ENCODE data around the gene GOLIM4.

Gene GOLIM4

GRCh38 chr3:167972502-167972901 lies 123.2 kb downstream of the GOLIM4 start:
- ATAC-seq = no peak
- TF ChIP-seq, protein P1, sequence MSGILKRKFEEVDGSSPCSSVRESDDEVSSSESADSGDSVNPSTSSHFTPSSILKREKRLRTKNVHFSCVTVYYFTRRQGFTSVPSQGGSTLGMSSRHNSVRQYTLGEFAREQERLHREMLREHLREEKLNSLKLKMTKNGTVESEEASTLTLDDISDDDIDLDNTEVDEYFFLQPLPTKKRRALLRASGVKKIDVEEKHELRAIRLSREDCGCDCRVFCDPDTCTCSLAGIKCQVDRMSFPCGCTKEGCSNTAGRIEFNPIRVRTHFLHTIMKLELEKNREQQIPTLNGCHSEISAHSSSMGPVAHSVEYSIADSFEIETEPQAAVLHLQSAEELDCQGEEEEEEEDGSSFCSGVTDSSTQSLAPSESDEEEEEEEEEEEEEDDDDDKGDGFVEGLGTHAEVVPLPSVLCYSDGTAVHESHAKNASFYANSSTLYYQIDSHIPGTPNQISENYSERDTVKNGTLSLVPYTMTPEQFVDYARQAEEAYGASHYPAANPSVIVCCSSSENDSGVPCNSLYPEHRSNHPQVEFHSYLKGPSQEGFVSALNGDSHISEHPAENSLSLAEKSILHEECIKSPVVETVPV (CRISPR knock-in tag; IDR thresholded peaks at IDR 0.05) = no peak
- TF ChIP-seq SNAI2 (CRISPR knock-in tag; IDR thresholded peaks at IDR 0.05) (no peak), ESRRG (CRISPR knock-in tag; IDR thresholded peaks at IDR 0.05) (no peak), ZC3H10 (CRISPR knock-in tag; IDR thresholded peaks at IDR 0.05) (no peak), CSDC2 (CRISPR knock-in tag; IDR thresholded peaks at IDR 0.05) (no peak), ZFP3 (CRISPR knock-in tag; IDR thresholded peaks at IDR 0.05) (no peak), TCF4 (CRISPR knock-in tag; IDR thresholded peaks at IDR 0.05; ENCODE audit: borderline replicate concordance) (no peak), TSHZ2 (CRISPR knock-in tag; IDR thresholded peaks at IDR 0.05) (no peak), ARNTL (CRISPR knock-in tag; IDR thresholded peaks at IDR 0.05; ENCODE audit: borderline replicate concordance, low read depth) (no peak), PPARA (CRISPR knock-in tag; IDR thresholded peaks at IDR 0.05; ENCODE audit: borderline replicate concordance) (no peak)
- TF ChIP-seq, protein P2, sequence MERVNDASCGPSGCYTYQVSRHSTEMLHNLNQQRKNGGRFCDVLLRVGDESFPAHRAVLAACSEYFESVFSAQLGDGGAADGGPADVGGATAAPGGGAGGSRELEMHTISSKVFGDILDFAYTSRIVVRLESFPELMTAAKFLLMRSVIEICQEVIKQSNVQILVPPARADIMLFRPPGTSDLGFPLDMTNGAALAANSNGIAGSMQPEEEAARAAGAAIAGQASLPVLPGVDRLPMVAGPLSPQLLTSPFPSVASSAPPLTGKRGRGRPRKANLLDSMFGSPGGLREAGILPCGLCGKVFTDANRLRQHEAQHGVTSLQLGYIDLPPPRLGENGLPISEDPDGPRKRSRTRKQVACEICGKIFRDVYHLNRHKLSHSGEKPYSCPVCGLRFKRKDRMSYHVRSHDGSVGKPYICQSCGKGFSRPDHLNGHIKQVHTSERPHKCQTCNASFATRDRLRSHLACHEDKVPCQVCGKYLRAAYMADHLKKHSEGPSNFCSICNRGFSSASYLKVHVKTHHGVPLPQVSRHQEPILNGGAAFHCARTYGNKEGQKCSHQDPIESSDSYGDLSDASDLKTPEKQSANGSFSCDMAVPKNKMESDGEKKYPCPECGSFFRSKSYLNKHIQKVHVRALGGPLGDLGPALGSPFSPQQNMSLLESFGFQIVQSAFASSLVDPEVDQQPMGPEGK (CRISPR knock-in tag; IDR thresholded peaks at IDR 0.05; ENCODE audit: borderline replicate concordance) = no peak

DNA sequence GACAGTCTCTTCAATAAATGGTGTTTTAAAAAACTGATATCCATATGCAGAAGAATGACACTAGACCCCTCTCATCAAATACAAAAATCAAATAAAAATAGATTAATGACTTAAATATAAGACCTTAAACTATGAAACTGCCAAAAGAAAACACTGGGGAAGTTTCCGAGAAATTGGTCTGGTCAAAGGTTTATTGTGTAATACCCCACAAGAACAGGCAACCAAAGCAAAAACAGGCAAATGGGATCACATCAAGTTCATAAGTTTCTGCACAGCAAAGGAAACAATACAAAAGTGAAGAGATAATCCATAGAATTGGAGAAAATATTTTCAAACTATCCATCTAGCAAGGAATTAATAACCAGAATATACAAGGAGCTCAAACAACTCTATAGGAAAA lies 126.2 kb downstream of the GOLIM4 start:
- no peak for ATAC-seq
- TF ChIP-seq TOX (CRISPR knock-in tag; IDR thresholded peaks at IDR 0.05; ENCODE audit: borderline replicate concordance) = no peak
- no peak for TF ChIP-seq ESRRG (CRISPR knock-in tag; IDR thresholded peaks at IDR 0.05)
- TF ChIP-seq PPARA (CRISPR knock-in tag; IDR thresholded peaks at IDR 0.05; ENCODE audit: borderline replicate concordance) = no peak
- TF ChIP-seq, protein P1 (CRISPR knock-in tag; IDR thresholded peaks at IDR 0.05) = no peak
- no peak for TF ChIP-seq ZNF8 (CRISPR knock-in tag; IDR thresholded peaks at IDR 0.05)

- no peak for ATAC-seq
- no peak for TF ChIP-seq ZFP30 (CRISPR knock-in tag; IDR thresholded peaks at IDR 0.05)
- no peak for TF ChIP-seq ZNF70 (CRISPR knock-in tag; IDR thresholded peaks at IDR 0.05)
Measured at GRCh38 chr3:167967257-167968036, 128.3 kb downstream of the GOLIM4 start.

Data from SK-N-SH treated with all-trans-retinoic acid at 6 μM for 48 hours (cell line).